ENCODE measurements around the gene TAS2R14. TPM values are rescaled to one million over a fixed set of nuclear protein-coding genes. Genes with fewer than 3 reads are reported as not detected.

TAS2R14 gene
- polyA plus RNA-seq (13.5 and 14.9 TPM in 2 replicates), polyA minus RNA-seq (24.6 and 31.8 TPM in 2 replicates)

- Histone ChIP-seq H3K79me2 (replicated peaks; ENCODE audit: insufficient read depth, low read length) (no peaks in the 10 kb centered on the region), H3K9me3 (ENCODE audit: low read length) (no peaks in the 10 kb centered on the region), H3K4me3 (ENCODE audit: low read length) (no peak within 1 kb of the TSS), H3K36me3 (ENCODE audit: insufficient read depth, low read length) (no peaks in the 10 kb centered on the region), H3K9me2 (ENCODE audit: insufficient read depth, low read length) (no peaks in the 10 kb centered on the region), H3K4me2 (ENCODE audit: low read length) (no peak within 1 kb of the TSS), H2AFZ (ENCODE audit: low read depth, low read length) (no peak within 1 kb of the TSS), H3F3A (ENCODE audit: insufficient read depth, low read length, poor library complexity, severe bottlenecking) (no peaks in the 10 kb centered on the region), H3K27me3 (ENCODE audit: insufficient read depth, low read depth, low read length) (no peaks in the 10 kb centered on the region), H4K20me1 (ENCODE audit: insufficient read depth) (no peaks in the 10 kb centered on the region), H3K9ac (ENCODE audit: low read length) (no peak within 1 kb of the TSS), H3K27ac (ENCODE audit: low read length) (no peak within 1 kb of the TSS)
- TF ChIP-seq REST (IDR thresholded peaks at IDR 0.05; ENCODE audit: borderline replicate concordance) (no peak), TAF1 (IDR thresholded peaks at IDR 0.05; ENCODE audit: low read depth) (no peak), RAD21 (conservative IDR thresholded peaks at IDR 0.05) (no peak), CTCF (IDR thresholded peaks at IDR 0.05; ENCODE audit: poor library complexity, severe bottlenecking) (no peak), EZH2 (IDR thresholded peaks at IDR 0.05; ENCODE audit: borderline replicate concordance, insufficient read depth, low read length, poor library complexity, severe bottlenecking) (no peak), POLR2AphosphoS5 (IDR thresholded peaks at IDR 0.05) (no peak), MXI1 (conservative IDR thresholded peaks at IDR 0.05; ENCODE audit: poor library complexity, severe bottlenecking) (no peak), EP300 (conservative IDR thresholded peaks at IDR 0.05; ENCODE audit: poor library complexity, severe bottlenecking) (no peak)
These were observed at the start of gene TAS2R14 for GRCh38 chr12:10939163-10939562. Gene TAS2R14, minus strand, starts transcription at chr12:10939263. Its CDS starts 56 bp downstream, at chr12:10939207.

DNA sequence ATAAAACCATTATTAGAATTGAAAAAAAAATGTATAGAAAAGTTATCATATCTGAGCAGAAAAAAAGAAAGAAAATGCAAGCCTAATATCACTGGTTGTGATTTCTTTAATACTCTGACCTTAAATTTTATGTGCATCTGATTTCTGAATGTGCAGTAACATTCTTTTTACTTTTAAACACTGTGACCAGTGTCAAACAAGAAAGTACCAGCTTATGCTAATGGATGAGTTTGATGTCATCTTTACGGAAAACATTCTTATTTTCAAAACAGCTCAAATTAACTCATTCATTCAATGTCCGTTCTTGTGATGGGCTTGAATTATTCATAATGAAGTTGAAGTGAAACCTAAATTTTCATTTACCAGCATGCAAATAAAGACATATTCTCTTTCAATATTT is 47.7 kb upstream of the TAS2R14 start, which contains the start of gene TAS2R50:
TAS2R50 (minus strand) TSS at position 101 of the 400 bp plus-strand sequence; CDS start at position 49, 52 bp downstream.
- Histone ChIP-seq H3K36me3 (ENCODE audit: insufficient read depth, low read length) (no peaks in the 10 kb centered on the region), H4K20me1 (ENCODE audit: insufficient read depth) (no peaks in the 10 kb centered on the region), H3K27ac (ENCODE audit: low read length) (no peak within 1 kb of the TSS), H3K27me3 (ENCODE audit: insufficient read depth, low read depth, low read length) (no peaks in the 10 kb centered on the region), H3F3A (ENCODE audit: insufficient read depth, low read length, poor library complexity, severe bottlenecking) (no peaks in the 10 kb centered on the region), H2AFZ (ENCODE audit: low read depth, low read length) (no peak within 1 kb of the TSS), H3K79me2 (replicated peaks; ENCODE audit: insufficient read depth, low read length) (no peaks in the 10 kb centered on the region), H3K4me3 (ENCODE audit: low read length) (no peak within 1 kb of the TSS), H3K9me3 (ENCODE audit: low read length) (no peaks in the 10 kb centered on the region), H3K9ac (ENCODE audit: low read length) (no peak within 1 kb of the TSS), H3K4me2 (ENCODE audit: low read length) (no peak within 1 kb of the TSS), H3K9me2 (ENCODE audit: insufficient read depth, low read length) (no peaks in the 10 kb centered on the region)
- TF ChIP-seq MXI1 (conservative IDR thresholded peaks at IDR 0.05; ENCODE audit: poor library complexity, severe bottlenecking): no peak
- no peak for TF ChIP-seq RAD21 (conservative IDR thresholded peaks at IDR 0.05)
- TF ChIP-seq CTCF (IDR thresholded peaks at IDR 0.05; ENCODE audit: poor library complexity, severe bottlenecking): no peak
- no peak for TF ChIP-seq EZH2 (IDR thresholded peaks at IDR 0.05; ENCODE audit: borderline replicate concordance, insufficient read depth, low read length, poor library complexity, severe bottlenecking)
- no peak for TF ChIP-seq EP300 (conservative IDR thresholded peaks at IDR 0.05; ENCODE audit: poor library complexity, severe bottlenecking)
- no peak for TF ChIP-seq SMC3 (conservative IDR thresholded peaks at IDR 0.05; ENCODE audit: poor library complexity)
- no peak for TF ChIP-seq TAF1 (IDR thresholded peaks at IDR 0.05; ENCODE audit: low read depth)
- no peak for TF ChIP-seq REST (IDR thresholded peaks at IDR 0.05; ENCODE audit: borderline replicate concordance)
- no peak for TF ChIP-seq POLR2AphosphoS5 (IDR thresholded peaks at IDR 0.05)

Data from neural cell (in vitro differentiated cells).